ENCODE results near the gene LAMA1. TPM values are rescaled to one million over a fixed set of nuclear protein-coding genes. Genes with fewer than 3 reads are reported as not detected.

LAMA1 gene
- total and polyA plus RNA-seq, 2 of the 8 experiments (the other 6 are each of a cell fraction or from before 2014, with no cell fraction given) = 30.4 to 48.7 TPM

DNA sequence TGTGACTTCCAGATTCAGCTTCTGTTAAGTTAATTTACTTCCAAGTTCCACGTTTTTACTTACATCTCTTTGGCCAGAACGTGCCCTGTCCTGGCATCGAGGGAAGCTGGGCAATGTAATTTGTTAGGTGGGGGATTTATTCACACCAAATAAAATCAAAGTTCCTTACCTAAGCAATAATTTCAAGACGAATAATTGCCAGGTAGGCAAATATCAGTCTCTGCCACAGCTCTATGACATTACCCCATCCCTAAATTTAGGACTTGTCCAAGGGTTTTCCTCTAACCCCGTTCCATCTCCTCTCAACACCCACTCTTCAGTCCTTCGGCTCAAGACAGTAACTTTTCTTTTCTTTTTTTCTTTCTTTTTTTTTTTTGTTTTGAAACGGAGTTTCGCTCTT, 38.3 kb upstream of the LAMA1 start:
- 82% methylated on average over 8 of the region's 8 CpGs; no CpG with 5 or more reads in 1 of the 2 experiments for WGBS, 2 experiments (ENCODE audit: extremely low coverage in 1 of 2, insufficient coverage in 1 of 2, insufficient read length in 1 of 2, insufficient replicate concordance in 2 of 2, low coverage in 1 of 2, low lambda C conversion rate in 2 of 2, missing lambda C conversion rate in 1 of 2)
- ChIA-PET POLR2A (ENCODE audit: partially characterized antibody) (no interaction called here), CTCF (ENCODE audit: partially characterized antibody) (interaction anchor here (0.5 to 1.6 kb wide), 6 partner anchors 9 to 118 kb away, joined by 3 to 5 read pairs (median 4); no protein-coding TSS in a partner anchor)
- no peak for TF ChIP-seq TCF12 (IDR thresholded peaks at IDR 0.05; ENCODE audit: low read depth, low read length)
- TF ChIP-seq SP2 (IDR thresholded peaks at IDR 0.05; ENCODE audit: low read length) = no peak
- no peak for TF ChIP-seq MAFK (IDR thresholded peaks at IDR 0.05; ENCODE audit: low read depth, low read length)
- no peak for TF ChIP-seq HDAC6 (IDR thresholded peaks at IDR 0.05; ENCODE audit: low read depth, low read length)
- TF ChIP-seq CBX8 (IDR thresholded peaks at IDR 0.05; ENCODE audit: borderline replicate concordance, low read depth, low read length) = no peak
- TF ChIP-seq PHF8 (conservative IDR thresholded peaks at IDR 0.05; ENCODE audit: low read depth, low read length) = no peak
- no peak for TF ChIP-seq KDM1A (IDR thresholded peaks at IDR 0.05; ENCODE audit: borderline replicate concordance, low read length)
- no peak for TF ChIP-seq RAD21 (IDR thresholded peaks at IDR 0.05 in 1 of 2, conservative IDR thresholded peaks at IDR 0.05 in 1 of 2; ENCODE audit: low read depth in 2 of 2, low read length in 2 of 2)
- TF ChIP-seq CREB1 (IDR thresholded peaks at IDR 0.05) = no peak
- TF ChIP-seq, protein P1, sequence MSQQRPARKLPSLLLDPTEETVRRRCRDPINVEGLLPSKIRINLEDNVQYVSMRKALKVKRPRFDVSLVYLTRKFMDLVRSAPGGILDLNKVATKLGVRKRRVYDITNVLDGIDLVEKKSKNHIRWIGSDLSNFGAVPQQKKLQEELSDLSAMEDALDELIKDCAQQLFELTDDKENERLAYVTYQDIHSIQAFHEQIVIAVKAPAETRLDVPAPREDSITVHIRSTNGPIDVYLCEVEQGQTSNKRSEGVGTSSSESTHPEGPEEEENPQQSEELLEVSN (IDR thresholded peaks at IDR 0.05) = no peak

More for the DNA sequence above, 38.3 kb upstream of the LAMA1 start:
- Histone ChIP-seq H3K4me2 (ENCODE audit: insufficient read depth in 1 of 2, low read depth in 2 of 2, low read length in 2 of 2) (no peak overlapping the region), H3K18ac (ENCODE audit: extremely low read depth, low read length) (no peak overlapping the region), H2AK5ac (ENCODE audit: low read depth, low read length) (no peak overlapping the region), H2BK12ac (ENCODE audit: low read depth, low read length) (no peak overlapping the region), H3K9ac (replicated peaks in 1 of 4; ENCODE audit: extremely low read depth in 1 of 4, low read depth in 3 of 4, low read length in 3 of 4) (no peak overlapping the region), H3K4me3 (ENCODE audit: extremely low read depth in 1 of 4, insufficient read depth in 2 of 4, low read depth in 3 of 4, low read length in 4 of 4) (no peak overlapping the region), H3K27me3 (replicated peaks in 1 of 4; ENCODE audit: control insufficient read depth in 3 of 4, extremely low read depth in 1 of 4, insufficient read depth in 3 of 4, low read length in 3 of 4) (no peaks in the 10 kb centered on the region), H3K56ac (replicated peaks; ENCODE audit: insufficient read length, low read depth, low read length) (no peak overlapping the region), H3K4me1 (replicated peaks in 1 of 4; ENCODE audit: control insufficient read depth in 3 of 4, insufficient read depth in 4 of 4, low read length in 3 of 4) (peaks cover 0 to 2% (median under 1%) of the 10 kb centered on the region in 4 experiments; a peak in 3 of 7 replicates), H2BK5ac (ENCODE audit: low read depth, low read length) (no peak overlapping the region), H3K36me3 (ENCODE audit: control insufficient read depth in 2 of 4, insufficient read depth in 4 of 4, low read length in 3 of 4) (no peaks in the 10 kb centered on the region), H4K91ac (replicated peaks; ENCODE audit: insufficient read length, low read length) (no peak overlapping the region), H2AFZ (ENCODE audit: low read length) (no peak overlapping the region), H3K23me2 (ENCODE audit: low read depth, low read length) (no peaks in the 10 kb centered on the region), H3K79me2 (ENCODE audit: control insufficient read depth in 1 of 2, insufficient read depth in 2 of 2, low read length in 2 of 2) (no peaks in the 10 kb centered on the region), H2BK120ac (replicated peaks; ENCODE audit: low read depth, low read length) (no peak overlapping the region), H2BK20ac (ENCODE audit: low read length) (no peak overlapping the region), H4K20me1 (replicated peaks in 1 of 2; ENCODE audit: control insufficient read depth in 1 of 2, insufficient read depth in 2 of 2, low read length in 2 of 2) (no peaks in the 10 kb centered on the region), H2BK15ac (ENCODE audit: low read length) (no peak overlapping the region), H3K9me3 (ENCODE audit: insufficient read depth in 2 of 2, low read depth in 1 of 2, low read length in 1 of 2) (no peaks in the 10 kb centered on the region), H4K8ac (ENCODE audit: extremely low read depth, insufficient read depth, low read length) (no peak overlapping the region), H4K5ac (ENCODE audit: insufficient read length, low read depth, low read length) (no peak overlapping the region), H3K79me1 (ENCODE audit: low read depth, low read length) (no peaks in the 10 kb centered on the region), H3K23ac (ENCODE audit: insufficient read length) (no peak overlapping the region), H3K14ac (ENCODE audit: insufficient read length) (no peak overlapping the region), H3K4ac (replicated peaks; ENCODE audit: insufficient read length, low read depth, low read length) (no peak overlapping the region), H3K27ac (ENCODE audit: low read depth, low read length) (no peak overlapping the region)
- FAIRE-seq (no peak), DNase-seq (ENCODE audit: low read depth in 1 of 2, low spot score in 2 of 2) (no peak)

Measured in H1 (cell line).